C1 segment of cervical spinal cord (tissue), 14 donors: Measurements from ENCODE around the gene TOLLIP.

Experiments used
- DNase-seq, 14 donors: peaks; one replicate each; lab custom pipeline; 2025; lab: John Stamatoyannopoulos, UW

Gene TOLLIP

DNA sequence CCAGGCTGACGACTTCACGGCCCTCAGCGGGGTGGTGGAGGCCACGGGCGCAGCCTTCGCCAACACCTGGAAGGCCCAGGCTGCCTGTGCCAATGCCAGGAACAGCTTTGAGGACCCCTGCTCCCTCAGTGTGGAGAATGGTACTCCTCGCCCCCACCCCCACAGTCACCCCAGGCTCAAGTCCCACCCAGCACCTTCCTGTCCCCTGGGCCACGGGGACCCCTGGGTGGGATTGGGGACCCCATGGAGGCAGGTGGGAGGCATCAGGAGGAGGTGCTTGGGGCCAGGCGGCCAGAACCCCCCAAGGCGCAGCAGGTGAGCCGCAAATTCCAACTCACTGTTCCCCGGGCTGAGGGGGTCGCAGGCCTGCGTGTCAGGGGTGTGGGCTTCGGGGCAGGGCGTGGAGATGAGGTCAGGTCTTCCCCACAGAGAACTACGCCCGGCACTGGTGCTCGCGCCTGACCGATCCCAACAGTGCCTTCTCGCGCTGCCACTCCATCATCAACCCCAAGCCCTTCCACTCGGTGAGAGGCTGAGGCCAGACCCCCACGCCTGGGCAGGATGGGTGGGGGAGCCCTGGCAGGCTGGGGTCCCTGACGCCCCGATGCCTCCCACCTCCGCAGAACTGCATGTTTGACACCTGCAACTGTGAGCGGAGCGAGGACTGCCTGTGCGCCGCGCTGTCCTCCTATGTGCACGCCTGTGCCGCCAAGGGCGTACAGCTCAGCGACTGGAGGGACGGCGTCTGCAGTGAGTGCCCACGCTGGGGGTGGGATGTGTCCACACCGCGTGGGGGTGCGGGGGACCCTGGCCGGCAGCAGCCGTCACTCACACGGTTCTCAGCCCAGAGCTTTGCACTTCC is 77.2 kb downstream of the TOLLIP start:
- DNase-seq, result no peak

DNA sequence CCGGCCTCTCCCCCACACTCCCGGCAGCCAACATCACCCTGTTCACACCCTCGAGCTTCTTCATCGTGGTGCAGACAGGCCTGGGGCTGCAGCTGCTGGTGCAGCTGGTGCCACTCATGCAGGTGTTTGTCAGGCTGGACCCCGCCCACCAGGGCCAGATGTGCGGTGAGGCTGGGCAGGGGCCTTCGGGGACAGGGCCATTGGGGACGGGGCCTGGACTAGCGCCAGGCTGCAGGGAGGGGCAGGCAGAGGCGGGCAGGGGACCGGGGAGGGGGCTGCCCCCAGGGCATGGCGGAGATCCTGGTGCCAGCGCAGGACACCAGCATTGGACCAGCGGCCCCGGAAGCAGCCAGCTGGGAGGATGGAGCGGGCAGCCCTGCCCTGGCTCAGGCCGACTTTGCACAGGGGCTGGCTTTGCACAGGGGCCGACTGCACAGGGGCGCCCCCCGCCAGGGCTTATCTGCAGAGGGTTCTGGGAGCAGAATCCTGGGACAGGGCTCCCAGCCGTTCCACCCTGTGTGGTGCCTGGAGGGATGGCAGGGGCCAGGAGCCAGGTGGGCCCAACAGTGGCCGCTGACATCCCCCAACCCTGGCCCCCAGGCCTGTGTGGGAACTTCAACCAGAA is 77.9 kb downstream of the TOLLIP start:
- DNase-seq, result no peak

DNA sequence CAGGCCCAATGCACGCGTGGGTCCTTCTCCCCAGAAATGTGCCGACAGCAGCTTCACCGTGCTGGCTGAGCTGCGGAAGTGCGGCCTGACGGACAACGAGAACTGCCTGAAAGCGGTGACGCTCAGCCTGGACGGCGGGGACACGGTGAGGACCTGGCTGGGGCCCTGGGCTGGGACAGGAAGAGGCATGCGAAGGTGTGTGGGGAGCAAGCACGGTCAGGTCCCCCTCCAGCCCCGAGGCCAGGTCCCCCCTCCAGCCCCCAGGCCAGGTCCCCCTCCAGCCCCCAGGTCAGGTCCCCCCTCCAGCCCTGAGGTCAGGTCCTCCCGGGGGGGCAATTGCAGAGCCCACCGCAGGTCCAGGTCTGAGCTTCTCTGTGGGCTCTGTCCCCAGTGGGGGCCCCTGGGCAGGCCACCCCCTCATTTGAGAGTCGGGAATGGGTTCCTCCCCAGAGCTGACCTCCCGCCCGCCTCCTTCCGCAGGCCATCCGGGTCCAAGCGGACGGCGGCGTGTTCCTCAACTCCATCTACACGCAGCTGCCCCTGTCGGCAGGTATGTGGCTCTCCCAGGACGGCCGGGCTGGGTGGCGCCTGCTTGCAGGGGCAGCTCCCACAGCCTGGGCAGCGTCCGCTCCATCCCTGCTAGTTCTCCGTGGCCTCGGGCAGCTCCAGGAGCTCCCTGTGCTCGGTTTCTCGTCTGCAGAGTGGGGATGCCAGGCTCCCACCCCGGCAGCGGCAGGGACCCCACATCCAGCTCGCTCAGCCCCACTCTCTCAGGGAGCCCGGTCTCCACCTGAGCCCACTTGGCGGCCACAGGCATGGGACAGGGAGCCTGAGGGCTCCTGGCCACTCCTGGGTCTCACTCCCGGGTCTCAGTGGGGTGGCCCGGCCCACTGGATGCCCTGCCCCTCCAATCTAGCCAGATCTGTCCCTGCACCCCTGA is 78.7 kb downstream of the TOLLIP start:
- DNase-seq, result no peak

DNA sequence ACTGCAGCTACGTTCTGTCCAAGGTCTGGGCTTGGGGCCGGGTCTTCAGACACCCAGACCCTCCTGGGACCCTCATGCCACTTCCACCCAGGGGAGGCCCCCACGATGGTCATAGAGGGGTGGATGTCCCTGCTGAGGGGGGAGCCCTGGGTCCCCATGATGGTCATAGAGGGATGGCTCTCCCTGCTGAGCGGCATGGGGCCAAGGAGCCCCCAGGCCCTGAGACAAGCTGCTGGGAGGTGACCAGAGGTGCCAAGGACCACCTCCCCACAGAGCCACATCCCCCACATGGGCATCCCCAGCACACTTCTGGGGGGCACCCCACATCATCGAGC is 79.3 kb downstream of the TOLLIP start:
- no peak for DNase-seq

GRCh38 chr11:1229471-1230120 is 79.8 kb downstream of the TOLLIP start:
- DNase-seq, result no peak

DNA sequence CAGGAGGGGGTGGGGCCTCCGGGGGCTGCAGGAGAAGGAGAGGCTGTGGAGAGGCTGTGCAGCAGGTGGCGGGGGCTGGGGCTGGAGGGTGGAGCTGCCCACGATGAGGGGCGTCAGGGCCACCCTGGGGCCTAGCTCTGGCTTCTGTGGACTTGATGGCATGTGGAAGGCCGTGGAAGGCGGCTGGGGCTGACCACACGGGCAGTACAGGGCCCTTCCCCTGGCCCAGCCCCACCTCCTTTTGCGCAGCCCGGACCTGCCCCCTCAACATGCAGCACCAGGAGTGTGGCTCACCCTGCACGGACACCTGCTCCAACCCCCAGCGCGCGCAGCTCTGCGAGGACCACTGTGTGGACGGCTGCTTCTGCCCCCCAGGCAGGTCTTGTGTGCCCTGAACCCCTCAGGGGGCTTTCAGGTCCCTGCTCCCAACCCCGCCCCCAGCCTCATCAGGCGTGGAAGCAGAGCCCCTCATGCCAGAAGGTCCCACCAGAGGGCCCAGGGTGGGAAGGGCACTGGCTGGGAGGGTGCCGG is 80.4 kb downstream of the TOLLIP start:
- no peak for DNase-seq

- DNase-seq, result no peak
Measured at GRCh38 chr11:1228101-1228821, 81.2 kb downstream of the TOLLIP start.

DNA sequence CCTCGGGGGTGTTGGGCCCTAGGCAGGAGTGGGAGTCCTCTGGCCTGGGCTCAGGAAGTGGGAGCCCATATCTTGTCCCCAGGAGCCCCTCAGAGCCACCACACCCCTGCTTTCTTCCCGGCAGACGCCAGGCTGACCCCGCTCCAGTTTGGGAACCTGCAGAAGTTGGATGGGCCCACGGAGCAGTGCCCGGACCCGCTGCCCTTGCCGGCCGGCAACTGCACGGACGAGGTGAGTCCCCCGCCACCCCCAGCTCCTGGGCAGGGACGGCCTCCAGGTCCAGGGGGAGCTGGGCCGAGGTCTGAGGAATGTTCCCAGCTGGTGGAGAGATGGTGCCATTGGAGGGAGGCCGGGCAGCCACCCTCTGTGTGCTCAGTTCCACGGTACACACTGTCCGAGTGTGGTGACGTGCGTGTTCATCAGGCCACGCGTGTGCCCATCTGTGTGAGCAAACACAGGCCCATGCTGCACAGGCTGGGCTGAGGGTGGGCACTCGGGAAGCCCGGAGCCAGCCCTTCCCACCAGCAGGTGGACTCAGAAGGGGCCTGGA is 81.8 kb downstream of the TOLLIP start:
- DNase-seq, result no peak

DNA sequence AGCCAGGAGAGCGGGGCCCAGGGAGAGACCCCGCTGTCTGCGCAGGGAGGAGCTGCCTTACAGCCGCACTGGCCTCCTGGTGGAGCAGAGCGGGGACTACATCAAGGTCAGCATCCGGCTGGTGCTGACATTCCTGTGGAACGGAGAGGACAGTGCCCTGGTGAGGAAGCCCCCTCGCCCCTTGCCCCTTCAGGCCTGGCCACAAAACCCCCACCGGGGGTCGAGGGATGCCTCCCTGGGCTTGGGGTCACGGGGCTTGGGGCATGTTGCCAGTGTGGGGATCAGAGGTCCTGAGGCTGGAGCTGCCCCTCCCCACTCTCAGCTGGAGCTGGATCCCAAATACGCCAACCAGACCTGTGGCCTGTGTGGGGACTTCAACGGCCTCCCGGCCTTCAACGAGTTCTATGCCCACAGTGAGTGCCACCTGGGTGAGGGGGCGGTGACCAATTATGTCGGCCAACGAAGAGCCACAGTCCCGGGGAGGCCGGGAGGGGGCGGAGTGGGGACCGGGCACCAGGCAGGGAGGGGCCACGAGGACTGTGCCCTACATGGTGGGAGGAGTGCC is 82.4 kb downstream of the TOLLIP start:
- DNase-seq, result no peak

GRCh38 chr11:1226226-1226985 is 83.0 kb downstream of the TOLLIP start:
- DNase-seq, result no peak

GRCh38 chr11:1225386-1226225 is 83.8 kb downstream of the TOLLIP start:
- DNase-seq, result no peak

GRCh38 chr11:1224491-1225385 is 84.7 kb downstream of the TOLLIP start:
- no peak for DNase-seq
